Astrocyte (in vitro differentiated cells and primary cell): ENCODE results near the gene CRYBG3. TPM values are rescaled to one million over a fixed set of nuclear protein-coding genes. Genes with fewer than 3 reads are reported as not detected.

Experiments
- DNase-seq: peaks from one replicate; pipeline ENCODE4 v3.0.0-alpha.2; 2010; ENCODE audit warnings: low read depth
- FAIRE-seq: peaks from 2 replicates; lab custom pipeline; 2011; peaks lifted over from hg19 to GRCh38; lab: Jason Lieb, UNC
- H2AFZ ChIP-seq: 2 replicates; pipeline ENCODE4 v1.6.0; 2012; ENCODE audit warnings: low read depth, low read length, inconsistent platforms
- H3K27ac ChIP-seq: 2 replicates; pipeline ENCODE4 v1.5.1; 2011; ENCODE audit warnings: low read depth, low read length, inconsistent platforms
- H3K27me3 ChIP-seq: 2 replicates; pipeline ENCODE4 v1.6.0; 2011; ENCODE audit warnings: low read length, inconsistent platforms; ENCODE audit not compliant: insufficient read depth
- H3K36me3 ChIP-seq: 2 replicates; pipeline ENCODE4 v1.5.1; 2011; ENCODE audit warnings: low read length, inconsistent platforms; ENCODE audit not compliant: insufficient read depth
- H3K4me1 ChIP-seq: 2 replicates; pipeline ENCODE4 v1.5.1; 2011; ENCODE audit warnings: low read length, inconsistent platforms; ENCODE audit not compliant: insufficient read depth
- H3K4me2 ChIP-seq: 2 replicates; pipeline ENCODE4 v1.6.0; 2012; ENCODE audit warnings: low read length, inconsistent platforms
- H3K4me3 ChIP-seq: 2 replicates; pipeline ENCODE4 v1.5.1; 2011; ENCODE audit warnings: low read depth, mild to moderate bottlenecking, low read length, inconsistent platforms; ENCODE audit not compliant: insufficient read depth
- H3K79me2 ChIP-seq: 2 replicates; pipeline ENCODE4 v1.6.0; 2012; ENCODE audit warnings: mild to moderate bottlenecking, low read length, inconsistent platforms; ENCODE audit not compliant: insufficient read depth
- H3K9ac ChIP-seq: 2 replicates; pipeline ENCODE4 v1.6.0; 2012; ENCODE audit warnings: mild to moderate bottlenecking, low read length, inconsistent platforms
- H3K9me3 ChIP-seq: 2 replicates; pipeline ENCODE4 v1.5.1; 2012; ENCODE audit warnings: low read depth, mild to moderate bottlenecking, low read length, inconsistent platforms; ENCODE audit not compliant: insufficient read depth
- H4K20me1 ChIP-seq: 2 replicates; pipeline ENCODE4 v1.6.0; 2012; ENCODE audit warnings: low read length, inconsistent platforms; ENCODE audit not compliant: insufficient read depth
- H3K27ac Mint-ChIP-seq: one replicate; pipeline ENCODE4 v1.8.0; 2021; ENCODE audit warnings: mild to moderate bottlenecking, mixed read lengths; ENCODE audit not compliant: unreplicated experiment
- H3K27me3 Mint-ChIP-seq: one replicate; pipeline ENCODE4 v1.8.0; 2021; ENCODE audit warnings: low read depth, mixed read lengths; ENCODE audit not compliant: unreplicated experiment
- H3K36me3 Mint-ChIP-seq: one replicate; pipeline ENCODE4 v1.8.0; 2021; ENCODE audit warnings: low read depth, mixed read lengths; ENCODE audit not compliant: unreplicated experiment
- H3K4me1 Mint-ChIP-seq: one replicate; pipeline ENCODE4 v1.8.0; 2021; ENCODE audit warnings: low read depth, mixed read lengths; ENCODE audit not compliant: unreplicated experiment
- H3K4me3 Mint-ChIP-seq: one replicate; pipeline ENCODE4 v1.8.0; 2021; ENCODE audit warnings: mild to moderate bottlenecking, moderate library complexity, mixed read lengths; ENCODE audit not compliant: unreplicated experiment
- H3K9me3 Mint-ChIP-seq: one replicate; pipeline ENCODE4 v1.8.0; 2021; ENCODE audit warnings: mild to moderate bottlenecking, mixed read lengths; ENCODE audit not compliant: unreplicated experiment
- EZH2 ChIP-seq: IDR thresholded peaks from 2 replicates; pipeline ENCODE4 v1.6.1; 2012; ENCODE audit warnings: mild to moderate bottlenecking, low read length, inconsistent platforms; ENCODE audit not compliant: insufficient read depth
- total RNA-seq: library from RNA; stranded (reverse); gene quantifications from 2 replicates; pipeline ENCODE4 v1.2.1, GENCODE V29; 2021
- TF ChIP-seq, protein P1 (sequence below): IDR thresholded peaks from 2 replicates; pipeline ENCODE4 v1.5.1; 2011; ENCODE audit warnings: low read depth, mild to moderate bottlenecking, inconsistent platforms, low read length, moderate library complexity; ENCODE audit not compliant: insufficient read depth

The CRYBG3 gene
- total RNA-seq, 1 donor from 2014 or later: 13.0 TPM

DNA sequence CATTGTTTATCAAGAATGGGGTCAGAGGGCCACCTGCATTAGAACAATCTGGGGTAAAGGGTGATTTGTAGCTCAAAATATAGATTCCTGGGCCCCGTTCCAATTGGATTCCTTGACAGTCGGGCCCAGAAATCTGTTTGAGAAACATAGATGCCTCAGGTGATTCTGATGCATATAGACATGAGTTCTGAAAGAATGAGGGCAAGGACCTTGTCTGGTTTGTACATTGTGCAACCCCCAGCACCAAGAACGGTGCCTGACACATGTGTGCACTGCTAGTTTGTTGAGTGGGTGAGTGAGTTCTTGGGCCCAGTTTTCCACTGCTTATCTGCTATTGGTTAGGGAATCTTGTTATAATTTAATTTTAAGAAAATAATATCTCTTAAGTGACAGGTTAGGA lies 16.6 kb downstream of the CRYBG3 start:
- no peak for TF ChIP-seq EZH2
- TF ChIP-seq, protein P1, sequence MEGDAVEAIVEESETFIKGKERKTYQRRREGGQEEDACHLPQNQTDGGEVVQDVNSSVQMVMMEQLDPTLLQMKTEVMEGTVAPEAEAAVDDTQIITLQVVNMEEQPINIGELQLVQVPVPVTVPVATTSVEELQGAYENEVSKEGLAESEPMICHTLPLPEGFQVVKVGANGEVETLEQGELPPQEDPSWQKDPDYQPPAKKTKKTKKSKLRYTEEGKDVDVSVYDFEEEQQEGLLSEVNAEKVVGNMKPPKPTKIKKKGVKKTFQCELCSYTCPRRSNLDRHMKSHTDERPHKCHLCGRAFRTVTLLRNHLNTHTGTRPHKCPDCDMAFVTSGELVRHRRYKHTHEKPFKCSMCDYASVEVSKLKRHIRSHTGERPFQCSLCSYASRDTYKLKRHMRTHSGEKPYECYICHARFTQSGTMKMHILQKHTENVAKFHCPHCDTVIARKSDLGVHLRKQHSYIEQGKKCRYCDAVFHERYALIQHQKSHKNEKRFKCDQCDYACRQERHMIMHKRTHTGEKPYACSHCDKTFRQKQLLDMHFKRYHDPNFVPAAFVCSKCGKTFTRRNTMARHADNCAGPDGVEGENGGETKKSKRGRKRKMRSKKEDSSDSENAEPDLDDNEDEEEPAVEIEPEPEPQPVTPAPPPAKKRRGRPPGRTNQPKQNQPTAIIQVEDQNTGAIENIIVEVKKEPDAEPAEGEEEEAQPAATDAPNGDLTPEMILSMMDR: no peak
- no peak overlapping the region for H3K27ac ChIP-seq
- no peak overlapping the region for H3K9ac ChIP-seq
- H3K9me3 ChIP-seq: no peaks in the 10 kb centered on the region
- H3K4me1 ChIP-seq: peaks cover 6% of the 10 kb centered on the region
- no peak overlapping the region for H3K4me2 ChIP-seq
- Mint-ChIP-seq H3K36me3 (peaks cover under 1% of the 10 kb centered on the region), H3K4me1 (peaks cover 8% of the 10 kb centered on the region), H3K4me3 (no peak overlapping the region), H3K9me3 (no peaks in the 10 kb centered on the region), H3K27ac (no peak overlapping the region), H3K27me3 (no peaks in the 10 kb centered on the region)
- H3K36me3 ChIP-seq: no peaks in the 10 kb centered on the region
- H3K4me3 ChIP-seq: no peak overlapping the region
- DNase-seq (no peak), FAIRE-seq (no peak)
- peaks cover 33% of the 10 kb centered on the region for H3K79me2 ChIP-seq
- H3K27me3 ChIP-seq: no peaks in the 10 kb centered on the region
- peaks cover 20% of the 10 kb centered on the region for H4K20me1 ChIP-seq
- H2AFZ ChIP-seq: no peak overlapping the region

DNA sequence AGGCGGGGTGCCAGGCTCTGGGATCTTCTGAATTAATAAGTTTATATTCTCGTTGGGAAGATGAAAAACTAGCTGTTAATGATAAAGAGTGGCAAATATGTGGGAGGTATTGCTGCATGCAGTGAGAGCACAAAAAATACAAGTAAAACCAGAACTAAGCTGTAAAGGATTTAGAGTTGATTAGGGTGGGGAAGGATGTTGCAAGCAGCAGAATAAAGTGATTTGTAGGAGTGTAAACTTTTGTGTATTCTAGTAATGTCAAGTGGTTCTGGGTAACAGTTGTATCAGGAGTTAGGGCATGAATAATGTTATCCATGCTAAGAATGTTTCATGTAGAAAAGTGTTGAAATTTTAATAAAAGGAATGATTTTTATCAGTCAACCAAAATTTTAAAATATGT lies 18.1 kb downstream of the CRYBG3 start:
- no peak overlapping the region for H3K4me3 Mint-ChIP-seq
- DNase-seq: no peak
- H3K27ac Mint-ChIP-seq: no peak overlapping the region
- TF ChIP-seq EZH2: no peak
- TF ChIP-seq, protein P1: no peak
- no peak overlapping the region for H3K27ac ChIP-seq
- no peak overlapping the region for H3K4me2 ChIP-seq
- no peak overlapping the region for H3K9ac ChIP-seq
- H3K27me3 ChIP-seq: no peaks in the 10 kb centered on the region
- no peaks in the 10 kb centered on the region for H3K9me3 Mint-ChIP-seq
- peaks cover 8% of the 10 kb centered on the region for H3K4me1 Mint-ChIP-seq
- H3K4me1 ChIP-seq: peaks cover 6% of the 10 kb centered on the region
- peaks cover 2% of the 10 kb centered on the region for H3K36me3 Mint-ChIP-seq
- H3K36me3 ChIP-seq: no peaks in the 10 kb centered on the region
- H4K20me1 ChIP-seq: peaks cover 20% of the 10 kb centered on the region
- FAIRE-seq: no peak
- H3K4me3 ChIP-seq: no peak overlapping the region
- H3K79me2 ChIP-seq: peaks cover 30% of the 10 kb centered on the region
- no peak overlapping the region for H2AFZ ChIP-seq
- no peaks in the 10 kb centered on the region for H3K9me3 ChIP-seq
- no peaks in the 10 kb centered on the region for H3K27me3 Mint-ChIP-seq

DNA sequence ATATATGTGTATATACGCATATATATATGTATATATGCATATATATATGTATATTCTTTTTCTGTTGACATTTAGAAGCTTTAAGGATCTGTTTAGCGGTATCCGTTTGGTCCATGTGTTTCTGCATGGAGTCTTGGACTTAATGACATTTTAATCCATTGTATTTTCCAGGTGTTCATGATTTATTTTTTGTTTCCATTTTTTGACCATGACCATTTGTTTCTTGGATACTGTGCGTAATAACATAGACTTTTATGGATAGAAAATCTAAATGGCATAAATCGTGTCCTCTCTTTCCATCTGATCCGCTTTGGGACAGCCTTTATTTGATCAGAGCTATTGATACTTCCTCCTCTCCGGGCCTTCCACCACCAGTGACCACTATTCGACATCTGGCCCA lies 19.5 kb downstream of the CRYBG3 start:
- H3K27ac ChIP-seq: no peak overlapping the region
- no peak overlapping the region for H2AFZ ChIP-seq
- no peak overlapping the region for H3K4me2 ChIP-seq
- no peaks in the 10 kb centered on the region for H3K27me3 Mint-ChIP-seq
- no peaks in the 10 kb centered on the region for H3K4me1 ChIP-seq
- H4K20me1 ChIP-seq: peaks cover 15% of the 10 kb centered on the region
- H3K9me3 Mint-ChIP-seq: no peaks in the 10 kb centered on the region
- TF ChIP-seq, protein P1: no peak
- no peak for TF ChIP-seq EZH2
- no peaks in the 10 kb centered on the region for H3K27me3 ChIP-seq
- H3K9me3 ChIP-seq: no peaks in the 10 kb centered on the region
- H3K4me1 Mint-ChIP-seq: no peaks in the 10 kb centered on the region
- no peak for FAIRE-seq
- H3K4me3 Mint-ChIP-seq: no peak overlapping the region
- H3K27ac Mint-ChIP-seq: no peak overlapping the region
- H3K4me3 ChIP-seq: no peak overlapping the region
- no peak overlapping the region for H3K9ac ChIP-seq
- H3K36me3 ChIP-seq: no peaks in the 10 kb centered on the region
- H3K36me3 Mint-ChIP-seq: peaks cover 2% of the 10 kb centered on the region
- H3K79me2 ChIP-seq: peaks cover 30% of the 10 kb centered on the region
- DNase-seq: no peak
